ENCODE measurements around the gene RIMBP2.

The RIMBP2 gene

DNA sequence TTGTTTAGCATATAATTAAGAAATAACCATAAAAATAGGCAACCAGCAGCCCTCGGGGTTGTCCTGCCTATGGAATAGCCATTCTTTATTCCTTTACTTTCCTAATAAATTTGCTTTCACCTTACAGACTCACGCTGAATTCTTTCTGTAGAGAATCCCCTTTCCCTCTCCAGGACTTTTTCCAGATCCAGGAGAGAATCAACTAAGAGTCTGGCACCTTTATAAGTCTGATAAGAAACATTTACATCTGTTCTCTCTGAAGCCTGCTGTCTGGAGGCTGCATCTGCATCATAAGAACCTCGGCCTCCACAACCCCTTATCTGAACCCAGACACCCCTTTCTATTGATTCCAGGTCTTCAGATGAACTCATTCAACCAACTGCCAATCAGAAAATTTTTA, 32.3 kb downstream of the RIMBP2 start:
- no peak for DNase-seq (ENCODE audit: low read depth in 2 of 2)

DNA sequence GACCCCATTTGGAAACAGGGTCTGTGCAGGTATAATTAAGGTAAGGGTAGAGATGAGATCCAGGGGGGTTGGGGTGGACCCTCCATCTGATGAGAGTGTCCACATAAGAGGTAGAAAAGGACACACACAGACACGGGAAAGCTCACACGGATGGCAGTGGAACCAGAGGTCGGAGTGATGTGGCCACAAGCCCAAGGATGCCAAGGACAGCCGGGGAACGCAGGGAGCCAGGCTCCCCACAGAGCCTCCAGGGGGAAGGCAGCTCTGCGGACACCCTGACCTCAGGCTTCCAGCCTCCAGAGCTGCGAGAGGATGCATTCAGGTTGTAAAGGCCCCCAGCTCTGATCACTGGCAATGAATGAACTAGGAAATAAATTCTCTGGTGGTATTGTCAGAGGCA, 33.0 kb downstream of the RIMBP2 start:
- no peak for DNase-seq (ENCODE audit: low read depth in 2 of 2)

GRCh38 chr12:130680451-130680990, 35.6 kb downstream of the RIMBP2 start:
- DNase-seq (ENCODE audit: low read depth in 2 of 2): no peak

DNA sequence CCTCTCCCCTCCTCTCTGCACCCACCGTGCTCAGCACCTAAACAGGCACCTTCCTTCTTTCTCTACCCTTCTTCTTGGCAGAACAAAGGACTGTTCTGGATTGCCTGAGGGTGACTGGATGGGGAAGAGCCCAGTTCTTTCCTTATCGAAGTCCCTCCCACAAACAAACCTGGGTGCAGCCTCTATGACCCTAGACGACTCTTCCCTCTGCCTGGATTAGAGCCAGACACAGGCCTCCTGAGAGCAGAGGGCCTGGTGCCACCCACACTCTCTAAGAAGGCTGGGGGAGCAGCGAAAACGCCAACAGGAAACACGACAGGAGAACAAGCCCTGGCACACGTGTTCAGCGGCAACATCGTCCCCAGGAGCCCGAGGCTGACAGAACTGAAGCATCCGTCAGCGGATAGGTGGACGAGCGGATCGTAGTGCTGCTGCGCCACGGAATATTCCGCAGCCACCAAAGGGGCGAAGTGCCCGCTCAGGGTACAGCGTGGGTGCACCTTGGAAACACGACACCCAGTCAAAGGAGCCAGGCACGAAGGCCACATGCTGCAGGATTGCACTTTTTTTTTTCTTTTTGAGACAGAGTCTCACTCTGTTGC, 38.0 kb downstream of the RIMBP2 start:
- DNase-seq (ENCODE audit: low read depth in 2 of 2): no peak

- DNase-seq (ENCODE audit: low read depth in 2 of 2): no peak
Observed at GRCh38 chr12:130675791-130676190, 40.3 kb downstream of the RIMBP2 start.

DNA sequence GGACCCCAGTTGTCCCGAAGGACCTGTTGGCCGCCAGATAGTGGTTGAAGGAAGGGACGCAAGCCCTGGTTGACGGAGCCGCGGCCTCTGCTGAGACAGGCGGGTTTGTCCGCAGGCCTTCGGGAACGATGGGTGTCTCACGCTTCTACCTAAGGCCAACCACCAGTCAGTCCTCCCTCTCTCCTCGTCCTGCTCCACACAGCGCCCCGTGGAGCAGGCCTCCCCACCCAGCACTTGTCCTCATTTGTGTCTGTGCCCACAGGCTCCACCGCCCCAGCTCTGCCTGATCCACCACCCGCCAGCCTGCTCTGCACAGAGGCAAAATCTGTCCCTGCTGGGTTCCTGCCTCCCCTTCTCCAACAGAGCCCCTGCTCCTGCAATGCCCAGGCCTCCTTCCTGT, 41.0 kb downstream of the RIMBP2 start:
- no peak for DNase-seq (ENCODE audit: low read depth in 2 of 2)

DNA sequence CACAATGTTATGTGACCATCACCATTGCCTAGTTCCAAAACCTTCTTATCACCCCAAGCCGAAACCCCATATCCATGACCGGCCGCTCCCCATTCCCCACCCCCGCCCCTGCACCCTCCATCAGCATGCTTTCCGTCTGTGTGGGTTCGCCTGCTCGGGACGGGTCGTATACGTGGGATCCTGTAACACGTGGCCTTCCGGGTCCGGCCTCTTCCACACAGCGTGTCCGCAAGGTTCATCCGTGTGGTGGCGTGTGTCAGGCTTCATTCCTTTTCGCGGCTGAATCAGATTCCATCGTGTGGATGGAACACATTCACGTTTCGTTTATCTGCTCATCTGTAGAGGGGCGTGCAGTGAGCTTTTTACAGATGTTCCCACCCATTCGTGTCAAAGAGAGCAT, 41.4 kb downstream of the RIMBP2 start:
- no peak for DNase-seq (ENCODE audit: low read depth in 2 of 2)

- no peak for DNase-seq (ENCODE audit: low read depth in 2 of 2)
Observed at GRCh38 chr12:130673036-130673705, 42.9 kb downstream of the RIMBP2 start.

DNA sequence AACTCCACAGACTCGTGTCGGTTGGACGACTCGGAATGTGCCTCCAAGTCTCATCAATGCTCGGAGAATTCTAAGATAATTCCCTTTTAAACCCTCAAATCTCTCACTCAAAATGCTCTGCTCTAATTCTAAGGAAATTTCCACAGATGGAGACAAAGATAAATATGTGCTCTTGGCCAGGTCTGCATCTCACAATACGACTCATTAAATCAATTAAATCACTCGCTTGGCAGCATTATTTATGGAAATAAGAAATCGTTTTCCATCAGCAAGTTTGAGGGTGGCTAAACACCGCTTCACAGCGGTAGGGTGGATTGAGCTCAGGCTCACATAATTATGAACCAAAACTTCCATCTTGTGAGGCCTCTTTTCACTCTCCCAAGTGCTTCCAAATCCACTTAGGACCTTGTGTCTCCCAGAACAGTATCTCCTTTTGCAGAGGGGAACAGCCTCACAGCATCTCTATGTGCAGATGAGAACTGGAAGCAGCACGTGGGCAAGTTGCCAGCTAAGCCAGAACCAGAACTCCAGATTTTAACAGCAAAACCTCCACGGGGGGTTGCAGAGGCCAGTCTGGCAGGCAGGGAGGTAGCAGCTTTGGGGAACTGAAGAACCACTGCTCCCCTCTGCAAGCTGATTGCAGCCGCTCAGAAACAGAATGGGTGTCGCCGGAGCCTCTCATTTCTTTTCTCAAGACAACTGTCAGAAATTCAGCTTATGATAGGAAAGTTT, 43.8 kb downstream of the RIMBP2 start:
- DNase-seq (ENCODE audit: low read depth in 2 of 2): no peak

- no peak for DNase-seq (ENCODE audit: low read depth in 2 of 2)
Observed at GRCh38 chr12:130671556-130671955, 44.5 kb downstream of the RIMBP2 start.

GRCh38 chr12:130669797-130670196, 46.3 kb downstream of the RIMBP2 start:
- no peak for DNase-seq (ENCODE audit: low read depth in 2 of 2)

DNA sequence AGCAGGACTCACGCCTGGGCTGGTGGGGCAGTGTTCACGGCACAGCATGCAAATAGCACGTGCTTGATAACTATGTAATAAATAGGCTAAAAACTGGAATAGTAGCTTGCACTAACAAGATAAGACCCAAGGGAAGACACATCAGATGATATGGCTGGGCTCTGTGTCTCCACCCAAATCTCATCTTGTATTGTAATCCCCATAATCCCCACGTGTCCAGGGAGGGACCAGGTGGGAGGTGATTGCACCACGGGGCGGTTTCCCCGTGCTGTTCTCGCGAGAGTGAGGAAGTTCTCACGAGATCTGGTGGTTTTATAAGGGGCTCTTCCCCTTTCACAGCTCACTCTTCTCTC, 46.9 kb downstream of the RIMBP2 start:
- no peak for DNase-seq (ENCODE audit: low read depth in 2 of 2)

DNA sequence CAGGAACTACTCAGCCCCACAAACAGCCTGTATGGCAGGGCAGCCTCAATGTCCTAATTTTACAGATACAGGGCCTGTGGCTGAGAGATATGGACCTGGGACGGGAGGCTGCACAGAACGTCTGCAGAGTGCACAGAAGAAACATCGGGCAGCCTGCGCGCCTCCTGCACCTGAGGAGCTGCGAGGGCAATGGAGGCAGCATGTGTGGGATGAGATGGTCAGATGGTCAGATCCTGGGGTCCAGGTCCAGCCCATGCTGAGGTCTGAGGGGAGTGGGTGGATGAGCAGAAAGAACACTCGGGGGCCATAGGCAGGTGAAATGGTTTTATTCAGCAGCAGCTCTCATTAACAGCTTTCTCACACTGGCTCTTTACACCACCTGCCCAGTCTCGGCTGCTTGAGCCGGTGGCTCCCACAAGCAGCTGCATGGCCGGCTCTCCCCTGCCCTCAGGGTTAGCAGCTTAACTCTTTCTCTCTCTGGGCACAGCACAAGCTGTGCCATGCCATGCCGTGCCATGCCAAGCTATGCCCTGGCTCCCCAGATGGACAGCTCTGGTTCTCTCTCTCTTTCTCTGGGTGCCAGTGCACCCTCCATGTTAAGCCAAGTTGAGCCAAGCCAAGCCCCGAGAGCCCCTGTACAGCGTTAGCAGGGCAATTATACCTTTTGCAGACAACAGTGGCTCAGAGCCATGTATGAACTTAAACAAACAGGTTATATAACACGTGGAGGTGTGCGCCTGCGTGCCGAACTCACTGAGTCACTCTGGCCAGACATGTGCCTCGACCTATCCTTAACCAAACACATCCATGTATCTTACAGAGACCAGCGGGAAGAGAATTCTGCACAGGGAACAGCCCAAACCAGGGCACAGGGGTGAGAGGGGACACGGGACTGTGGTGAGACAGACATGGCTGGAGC, 47.6 kb downstream of the RIMBP2 start:
- DNase-seq (ENCODE audit: low read depth in 2 of 2): no peak

- DNase-seq (ENCODE audit: low read depth in 2 of 2): no peak
Observed at GRCh38 chr12:130667421-130667960, 48.6 kb downstream of the RIMBP2 start.

DNA sequence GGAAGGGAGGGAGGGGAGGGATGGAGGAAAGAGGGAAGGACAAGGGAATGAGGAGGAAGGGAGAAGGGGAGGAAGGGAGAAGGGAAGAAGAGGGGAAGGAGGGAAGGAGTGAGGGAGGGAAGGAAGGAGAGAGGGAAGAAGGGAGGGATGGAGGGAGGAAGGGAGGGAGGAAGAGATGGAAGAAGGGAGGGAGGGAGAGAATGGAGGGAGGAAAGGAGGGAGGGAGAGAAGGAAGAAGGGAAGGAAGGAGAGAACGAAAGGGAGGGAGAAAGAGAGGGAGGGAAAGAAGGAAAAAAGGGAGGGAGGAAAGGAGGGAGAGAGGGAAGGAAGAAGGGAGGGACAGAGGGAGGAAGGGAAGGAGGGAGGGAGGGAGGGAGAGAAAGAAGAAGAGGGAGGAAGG, 49.5 kb downstream of the RIMBP2 start:
- no peak for DNase-seq (ENCODE audit: low read depth in 2 of 2)

GRCh38 chr12:130665753-130666152, 50.3 kb downstream of the RIMBP2 start:
- no peak for DNase-seq (ENCODE audit: low read depth in 2 of 2)

DNA sequence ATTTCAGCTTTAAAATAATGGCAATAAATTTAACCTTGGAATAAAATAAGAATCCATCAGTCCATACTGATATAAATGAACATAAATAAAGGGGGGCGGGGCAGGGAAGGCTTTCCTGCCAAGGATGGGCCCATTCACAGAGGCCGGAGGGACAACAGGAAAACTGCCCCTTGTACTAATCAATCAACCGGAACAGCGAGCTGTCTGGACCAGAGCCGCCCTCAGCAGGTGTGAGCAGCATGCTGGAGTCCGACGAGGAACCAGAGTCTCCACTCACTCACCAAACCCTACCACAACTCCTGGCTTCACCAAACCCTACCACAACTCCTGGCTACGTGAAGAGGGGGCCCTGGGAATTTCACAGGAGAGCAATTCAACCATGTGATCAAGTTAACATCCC, 51.3 kb downstream of the RIMBP2 start:
- no peak for DNase-seq (ENCODE audit: low read depth in 2 of 2)

- DNase-seq (ENCODE audit: low read depth in 2 of 2): no peak
Observed at GRCh38 chr12:130664252-130664651, 51.8 kb downstream of the RIMBP2 start.

GRCh38 chr12:130663514-130663913, 52.6 kb downstream of the RIMBP2 start:
- DNase-seq (ENCODE audit: low read depth in 2 of 2): no peak

- no peak for DNase-seq (ENCODE audit: low read depth in 2 of 2)
Observed at GRCh38 chr12:130661486-130662255, 54.4 kb downstream of the RIMBP2 start.

- no peak for DNase-seq (ENCODE audit: low read depth in 2 of 2)
Observed at GRCh38 chr12:130661059-130661458, 55.0 kb downstream of the RIMBP2 start.
